GM21717 (cell line): ENCODE measurements around the gene C3orf18.
A peak's percentile ranks its signal among the peaks of the same experiment; 100 is the strongest.

Source experiments
- ATAC-seq: cut with Tn5 transposase; IDR thresholded peaks from one replicate; pipeline ENCODE4 v1.9.1; 2021; ENCODE audit warnings: mild to moderate bottlenecking, moderate library complexity; ENCODE audit not compliant: unreplicated experiment

Gene C3orf18

DNA sequence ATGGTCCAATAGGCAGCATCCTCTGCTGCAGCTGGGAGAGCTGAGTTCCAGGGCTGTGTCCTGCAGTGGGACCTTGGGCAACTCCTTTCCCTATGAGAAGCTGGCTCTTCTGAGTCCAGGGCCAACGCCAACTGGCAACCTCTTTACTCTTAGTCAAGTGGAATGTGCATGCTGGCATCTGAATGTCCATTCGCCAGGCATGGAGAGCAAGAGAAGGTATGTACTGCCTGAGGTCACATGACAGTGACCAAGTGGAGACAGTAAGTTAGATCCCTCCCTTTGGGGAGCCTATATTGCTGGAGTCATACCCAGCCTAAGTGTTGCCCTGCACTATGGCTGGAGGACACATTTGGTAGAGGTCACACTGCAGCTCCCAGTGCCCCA, 13.9 kb upstream of the C3orf18 start:
- ATAC-seq: no peak

DNA sequence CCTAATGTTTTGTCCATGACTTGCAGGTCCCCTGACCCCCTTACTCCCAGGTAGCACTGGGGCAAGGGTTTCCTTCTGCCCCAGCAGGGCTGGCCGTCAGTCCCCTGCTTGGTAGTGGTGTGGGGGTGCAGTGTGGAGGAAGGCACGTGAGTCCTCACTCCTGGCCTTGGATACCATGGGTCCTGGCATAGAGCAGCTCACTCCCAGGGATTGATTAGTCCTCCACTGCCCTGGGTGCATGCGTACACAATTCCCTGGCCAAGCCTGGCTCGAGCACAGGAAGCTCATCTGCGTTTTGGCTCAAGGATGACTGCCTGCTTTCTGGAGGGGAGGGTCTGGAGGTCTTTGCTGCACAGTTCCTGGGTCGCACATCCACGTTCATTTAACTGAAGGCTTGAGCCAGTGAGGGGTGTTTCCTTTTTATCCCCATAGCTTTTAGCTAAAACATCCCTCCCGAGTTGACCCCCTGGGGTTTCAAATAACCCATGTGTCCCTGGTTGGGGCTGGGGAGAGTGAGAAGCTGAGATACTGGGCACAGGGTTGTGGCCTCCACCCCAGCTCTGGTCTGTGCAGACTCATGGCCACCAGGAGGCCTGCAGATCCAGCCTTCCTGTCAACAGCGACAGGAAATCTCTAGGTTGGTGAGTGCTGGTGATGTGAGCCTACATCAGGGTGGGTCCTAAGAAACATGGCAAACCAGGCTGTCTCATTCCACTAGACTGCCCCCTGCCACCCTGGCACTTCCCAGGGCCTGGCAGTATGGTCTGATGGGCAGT, 13.3 kb upstream of the C3orf18 start:
- ATAC-seq: no peak

DNA sequence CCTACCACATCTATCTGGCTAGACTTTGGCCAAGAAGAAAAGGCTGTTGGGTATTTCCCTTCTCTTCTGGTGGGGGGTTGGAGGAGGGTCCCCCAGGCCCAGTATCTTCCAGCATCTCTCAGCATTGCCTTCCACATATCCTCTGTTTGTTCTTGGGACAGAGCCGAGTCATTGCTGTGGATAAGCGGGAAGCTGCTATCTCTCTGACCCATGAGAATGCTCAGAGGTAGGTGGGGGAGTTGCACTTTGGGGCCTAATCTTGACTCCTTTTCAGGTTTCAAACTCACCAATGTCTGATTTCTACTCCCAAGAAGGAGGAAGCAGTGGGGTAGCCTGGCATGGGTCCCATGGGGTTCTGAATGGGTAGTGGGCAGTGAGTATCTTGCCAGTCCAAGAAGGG, 9.8 kb upstream of the C3orf18 start:
- ATAC-seq: no peak

DNA sequence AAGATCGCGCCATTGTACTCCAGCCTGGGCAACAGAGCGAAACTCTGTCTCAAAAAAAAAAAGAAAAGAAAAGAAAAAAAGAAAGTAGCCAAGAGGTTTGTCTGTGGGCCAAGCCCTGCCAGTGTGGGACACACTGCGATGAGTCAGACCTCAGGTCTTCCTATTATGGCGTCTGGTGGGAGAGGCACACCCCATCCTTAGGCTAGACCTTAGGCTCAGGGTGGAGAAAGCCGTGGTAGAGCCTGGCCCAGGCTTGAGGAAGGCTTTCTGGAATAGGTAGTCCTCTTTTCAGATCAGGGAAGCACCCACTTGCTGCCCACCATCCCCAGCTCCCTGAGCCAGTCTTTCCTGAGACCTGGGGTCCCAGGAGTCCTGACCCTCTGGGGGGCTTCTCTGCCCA, 7.8 kb upstream of the C3orf18 start:
- no peak for ATAC-seq

DNA sequence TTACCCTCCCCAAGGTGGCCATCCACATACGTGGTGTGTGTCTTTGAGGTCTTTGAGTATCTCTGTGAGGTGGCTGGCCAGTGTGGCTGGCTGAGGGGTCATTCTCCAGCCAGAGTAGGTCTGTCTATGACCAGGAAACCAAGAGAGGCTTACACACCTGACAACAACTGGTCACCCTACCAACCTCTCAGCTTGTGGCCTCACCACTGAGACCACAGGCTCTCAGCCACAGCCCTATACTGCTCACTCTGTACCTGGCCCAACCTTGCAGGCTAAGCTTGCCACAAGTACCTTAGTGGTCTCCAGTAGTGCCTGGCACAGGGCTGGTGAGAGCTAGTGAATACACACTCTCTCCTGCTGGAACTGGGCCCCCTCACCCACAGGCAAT, 6.9 kb upstream of the C3orf18 start:
- ATAC-seq: no peak

DNA sequence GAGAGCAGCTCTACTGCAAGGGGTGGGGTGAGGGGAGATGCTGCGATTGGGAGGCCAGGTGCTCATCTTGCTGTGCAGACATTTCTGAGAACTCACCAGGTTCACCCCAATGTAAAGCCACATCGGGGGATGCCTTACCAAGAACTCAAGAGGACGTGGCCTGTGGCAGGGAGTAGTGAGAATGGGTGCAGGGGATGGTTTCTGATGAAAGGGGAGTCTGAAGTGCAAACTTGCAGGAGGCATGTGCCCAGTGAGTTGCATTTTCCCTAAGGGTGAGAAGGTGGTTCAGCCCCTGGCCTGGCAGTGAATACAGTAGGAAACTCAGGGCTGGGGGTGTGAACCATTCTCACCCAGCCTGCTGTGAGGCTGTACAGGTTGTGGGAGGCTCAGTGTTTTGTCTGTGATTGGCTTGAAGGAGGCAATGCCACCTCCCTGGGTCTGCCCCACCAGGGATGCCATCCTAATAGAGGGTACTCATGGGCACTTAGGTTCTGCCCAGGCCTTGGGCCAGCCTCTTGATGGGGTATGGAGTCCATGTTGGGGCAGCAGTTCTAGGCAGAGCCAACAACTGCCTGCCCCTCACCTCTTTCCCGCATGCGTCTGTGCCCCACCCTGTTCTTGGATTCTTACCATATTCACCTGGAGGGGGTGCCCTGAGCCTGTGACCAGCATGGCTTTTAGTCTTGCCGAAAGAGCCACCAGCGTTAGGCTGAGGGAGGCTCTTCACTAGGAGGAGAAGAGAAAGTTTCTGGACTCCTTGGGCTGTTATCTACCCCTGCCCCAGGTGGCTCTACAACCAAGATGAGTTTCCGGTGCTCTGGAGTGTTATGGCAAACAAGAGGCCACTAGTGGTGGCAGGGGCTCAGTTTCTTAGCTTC, 6.3 kb upstream of the C3orf18 start:
- no peak for ATAC-seq

DNA sequence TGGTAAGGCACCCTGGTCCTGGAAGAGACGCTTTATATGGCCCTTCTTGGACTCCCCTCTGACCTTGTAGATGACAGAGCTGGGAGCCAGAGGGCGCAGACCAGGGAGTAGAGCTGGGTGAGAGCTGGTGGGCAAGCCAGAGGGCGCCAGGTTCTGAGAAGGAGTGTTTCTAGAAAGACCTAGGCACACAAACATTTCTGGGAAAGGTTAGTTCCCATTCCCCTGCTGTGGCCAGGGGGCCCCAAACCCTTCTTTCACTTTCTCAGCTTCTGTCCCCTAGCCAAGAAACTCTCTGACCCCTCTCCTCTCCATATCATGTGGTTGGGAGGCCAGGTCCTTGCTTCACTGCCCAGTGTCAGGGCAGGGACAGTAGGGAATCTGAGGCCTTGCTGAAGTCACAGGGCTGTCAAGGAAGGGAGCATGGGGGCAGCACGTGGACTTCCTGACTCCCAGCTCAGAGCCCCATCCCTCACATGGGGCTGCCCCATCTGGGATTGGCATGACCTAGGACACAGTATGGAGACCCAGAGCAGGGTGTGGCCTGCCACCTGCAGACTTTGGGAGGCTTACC, 5.3 kb upstream of the C3orf18 start:
- ATAC-seq: no peak

DNA sequence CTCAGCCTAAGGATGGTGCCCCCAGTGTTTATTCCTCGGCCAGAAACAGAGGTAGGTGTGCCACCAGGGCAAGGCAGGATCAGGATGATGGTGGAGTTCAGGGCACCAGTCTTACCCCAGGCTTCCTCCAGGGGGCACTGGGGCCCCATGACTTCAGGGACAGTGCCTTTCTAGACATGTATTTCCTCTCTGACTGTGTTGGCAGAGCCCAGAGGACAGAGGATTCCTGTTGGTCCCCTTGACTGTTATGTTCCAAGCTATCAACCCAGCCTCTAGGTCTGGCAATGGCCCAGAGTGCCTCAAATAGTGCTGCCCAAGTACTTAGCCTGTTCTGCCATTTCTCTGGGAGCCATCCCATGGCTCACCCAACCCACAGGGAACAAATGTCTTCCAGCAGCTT, 4.6 kb upstream of the C3orf18 start:
- ATAC-seq: no peak

DNA sequence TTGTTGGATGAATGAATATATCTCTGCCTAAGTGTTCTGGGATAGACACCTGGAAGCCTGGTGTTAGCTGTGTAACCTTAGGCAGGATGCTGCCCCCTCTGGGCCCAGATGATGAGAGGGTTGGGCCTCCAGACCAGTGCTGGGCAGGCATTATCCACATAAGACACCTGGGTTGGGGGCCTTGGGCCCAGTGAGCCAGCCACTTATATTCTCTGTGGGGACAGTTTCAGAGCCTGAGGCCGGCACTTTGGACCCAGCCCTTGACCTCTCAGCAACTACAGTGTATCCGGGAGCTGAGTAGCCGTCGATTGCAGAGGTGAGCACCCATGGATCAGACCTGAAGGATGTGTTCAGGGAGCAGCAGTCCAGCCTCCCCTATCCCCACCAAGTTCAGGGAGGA, 3.9 kb upstream of the C3orf18 start:
- ATAC-seq: no peak

DNA sequence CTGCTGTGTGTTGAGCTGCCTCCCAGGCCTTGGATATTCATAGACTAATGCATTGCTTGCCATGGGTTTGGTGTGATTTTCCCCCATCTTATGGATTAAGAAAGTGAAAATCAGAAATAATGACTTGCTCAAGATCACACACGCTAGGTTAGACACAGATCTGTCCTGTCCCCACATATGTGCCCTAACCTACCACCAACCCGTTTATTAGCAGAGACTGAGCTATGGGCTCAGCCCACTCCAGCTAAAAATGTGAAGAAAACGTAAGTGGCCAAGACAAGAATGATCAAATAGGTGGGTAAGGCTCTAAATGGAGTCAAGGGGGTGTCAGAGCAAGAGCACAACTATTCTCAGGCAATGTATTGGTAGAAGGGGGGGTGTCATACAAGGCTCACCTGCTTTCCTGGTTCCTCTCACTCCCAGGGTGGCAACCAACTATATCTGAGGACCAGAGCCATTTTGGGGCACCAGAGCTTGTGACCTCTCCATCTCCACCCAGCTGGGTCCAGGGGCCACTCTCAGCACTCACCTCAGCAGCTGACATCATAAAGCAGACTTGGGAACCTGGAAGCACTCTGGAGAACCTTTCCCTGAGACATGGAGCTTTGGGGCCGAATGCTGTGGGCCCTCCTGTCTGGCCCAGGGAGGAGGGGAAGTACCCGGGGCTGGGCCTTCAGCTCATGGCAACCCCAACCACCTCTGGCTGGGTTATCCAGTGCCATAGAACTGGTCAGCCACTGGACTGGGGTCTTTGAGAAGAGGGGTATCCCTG, 3.1 kb upstream of the C3orf18 start:
- ATAC-seq: no peak

DNA sequence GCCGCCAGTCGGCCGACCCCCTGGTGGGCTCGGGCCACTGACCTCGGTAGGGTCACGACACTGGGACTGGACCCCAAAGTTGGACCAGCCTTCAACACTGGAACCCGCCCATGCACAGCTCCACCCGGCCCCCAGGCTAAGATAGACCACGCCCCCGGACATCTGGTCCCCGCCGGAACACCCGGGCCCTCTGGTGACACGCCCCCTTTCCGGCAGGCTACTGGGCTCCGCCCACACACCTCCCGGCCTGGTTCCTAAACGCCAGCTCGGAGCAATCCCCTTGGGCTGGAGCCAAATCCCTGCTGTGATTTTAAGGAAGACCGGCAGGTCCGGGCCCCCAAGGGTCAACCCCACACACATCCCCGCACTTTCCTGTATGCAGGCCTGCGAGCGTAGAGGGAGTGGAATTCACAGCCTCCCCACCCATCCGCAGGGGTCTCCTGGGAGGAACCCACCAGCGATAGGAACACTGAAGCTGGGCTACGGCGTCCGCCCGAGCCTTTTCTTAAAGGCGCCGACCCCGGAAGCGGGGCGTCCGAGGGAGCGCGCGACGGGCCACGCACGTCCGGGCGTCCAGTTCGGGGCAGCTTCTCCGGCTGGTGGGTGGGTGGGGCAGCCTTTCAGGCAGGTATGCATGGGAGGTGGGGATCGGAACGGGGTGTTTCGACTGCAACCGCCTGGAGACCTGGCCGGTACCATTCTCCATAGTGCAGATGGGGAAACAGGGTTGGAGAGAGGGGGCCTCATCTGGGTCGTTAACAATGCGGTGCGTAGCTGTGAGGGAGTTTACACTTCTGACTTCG, 1.6 kb upstream of the C3orf18 start, which contains the start of gene HEMK1:
Gene HEMK1, plus strand, starts transcription at position 576 of the 803 bp plus-strand sequence. CDS start 1,583 bp downstream, outside the sequence.
- peak; percentile 64 for ATAC-seq

DNA sequence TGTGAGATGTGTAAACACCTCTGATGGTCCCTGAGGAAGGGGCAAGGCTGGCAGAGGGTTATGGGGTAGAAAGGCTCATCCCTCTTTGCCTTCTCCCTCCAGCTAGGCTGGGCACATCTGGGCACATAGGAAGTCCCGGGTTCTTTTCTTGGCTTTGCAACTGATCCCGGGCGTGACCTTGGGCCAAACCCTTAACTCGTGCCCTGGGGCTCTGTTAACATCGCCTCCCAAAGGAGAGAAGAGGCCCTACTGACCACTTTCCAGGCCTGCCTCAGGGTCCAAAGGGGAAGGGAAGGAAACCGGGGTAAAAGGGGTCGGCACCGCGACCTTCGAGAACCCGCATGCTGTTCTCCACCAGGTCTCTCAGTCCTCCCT, 549 bp downstream of the C3orf18 start:
- ATAC-seq: no peak

DNA sequence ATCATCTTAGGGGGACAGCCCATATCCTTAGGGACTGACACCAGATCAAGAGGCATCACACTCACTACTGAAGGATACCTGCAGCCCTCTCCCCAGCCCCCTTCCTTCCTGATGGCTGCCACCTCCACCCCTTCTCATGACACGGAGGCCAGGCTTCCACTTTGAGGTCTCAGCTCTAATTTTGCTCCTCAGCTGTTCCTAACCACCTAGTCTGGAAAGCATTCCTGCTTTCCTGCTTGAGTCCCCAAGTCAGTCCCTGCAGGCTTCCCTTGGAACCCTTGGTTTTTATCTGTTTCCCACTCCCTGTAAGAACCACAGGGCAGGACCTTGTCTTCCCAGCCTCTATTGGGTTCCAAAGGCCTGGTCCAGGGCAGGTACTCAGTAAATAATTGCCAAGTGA, 3.2 kb downstream of the C3orf18 start:
- ATAC-seq: no peak

DNA sequence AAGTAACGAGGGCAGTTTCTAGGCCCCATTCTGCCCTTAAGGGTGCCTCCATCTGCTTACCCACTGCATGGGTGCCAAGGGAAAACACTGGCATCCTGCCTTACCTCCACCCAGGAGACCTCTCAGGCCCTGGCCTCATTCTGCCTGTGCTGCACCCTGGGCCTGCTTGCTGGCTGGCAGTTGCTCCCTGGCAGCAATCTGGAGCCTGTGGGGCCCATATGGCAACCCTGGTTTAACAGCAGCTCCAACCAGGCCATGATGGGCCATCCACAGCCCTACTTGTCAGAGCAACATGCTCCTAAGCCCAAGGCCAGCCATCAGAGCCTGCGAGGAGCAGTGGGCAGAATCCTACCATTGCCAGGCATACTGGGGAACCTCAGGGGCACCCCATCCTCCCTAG, 3.7 kb downstream of the C3orf18 start:
- ATAC-seq: no peak

DNA sequence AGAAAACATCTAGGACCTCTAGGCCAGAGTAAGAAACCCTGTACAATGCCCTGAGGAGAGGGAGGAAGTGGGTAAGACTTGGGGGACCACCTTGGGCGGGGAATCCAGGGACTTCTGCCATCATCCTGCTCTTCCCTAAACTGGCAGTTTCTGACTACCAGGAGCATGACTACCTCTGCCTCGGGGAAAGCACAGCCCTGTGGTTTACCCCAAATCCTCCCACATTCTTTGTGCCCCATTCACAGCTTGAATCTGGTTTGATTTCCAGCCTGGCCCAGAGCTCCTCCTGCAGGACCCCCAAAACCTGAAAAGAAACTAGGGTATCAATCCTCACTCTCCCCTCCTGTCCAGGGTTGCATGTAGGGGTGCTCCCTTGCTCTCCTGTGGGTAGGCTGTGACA, 4.7 kb downstream of the C3orf18 start:
- ATAC-seq: no peak

DNA sequence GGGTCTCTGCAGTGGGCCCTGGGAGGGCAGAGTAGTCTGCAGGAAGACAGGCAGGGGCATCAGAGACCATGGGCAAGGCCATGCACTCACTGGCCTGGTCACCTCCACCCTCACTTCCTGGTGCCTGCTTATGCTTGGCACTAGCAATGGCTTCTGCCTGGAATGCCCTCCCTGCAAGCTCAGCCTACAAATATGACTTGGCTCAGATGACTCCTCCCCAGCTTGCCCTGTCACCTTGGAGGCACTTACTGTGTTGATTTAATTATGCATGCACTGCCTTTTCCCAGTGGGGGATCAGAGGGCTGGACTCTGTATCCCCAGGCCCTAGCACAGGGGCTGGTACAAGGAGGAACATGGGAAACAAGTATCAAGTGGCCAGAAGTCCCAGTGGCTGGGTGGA, 7.8 kb downstream of the C3orf18 start:
- ATAC-seq: no peak

DNA sequence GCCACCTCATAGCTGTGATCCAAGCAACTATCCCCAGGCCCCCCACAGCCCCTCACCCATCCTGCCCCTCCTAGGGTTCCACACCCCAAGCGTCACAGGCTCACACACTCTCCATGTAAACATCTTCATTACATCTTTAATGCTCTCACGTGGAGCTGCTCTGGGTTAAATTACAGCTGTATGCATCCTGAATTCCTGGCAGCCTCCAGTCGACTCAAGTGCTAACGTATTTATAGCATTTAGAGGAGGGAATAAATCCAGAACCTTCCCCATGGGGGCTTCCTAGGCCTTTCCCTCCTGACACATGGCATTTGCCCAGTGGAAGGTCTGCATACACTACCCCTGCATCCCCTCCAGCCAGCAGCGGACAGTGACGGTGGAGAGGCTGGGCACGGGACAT, 9.6 kb downstream of the C3orf18 start:
- no peak for ATAC-seq

DNA sequence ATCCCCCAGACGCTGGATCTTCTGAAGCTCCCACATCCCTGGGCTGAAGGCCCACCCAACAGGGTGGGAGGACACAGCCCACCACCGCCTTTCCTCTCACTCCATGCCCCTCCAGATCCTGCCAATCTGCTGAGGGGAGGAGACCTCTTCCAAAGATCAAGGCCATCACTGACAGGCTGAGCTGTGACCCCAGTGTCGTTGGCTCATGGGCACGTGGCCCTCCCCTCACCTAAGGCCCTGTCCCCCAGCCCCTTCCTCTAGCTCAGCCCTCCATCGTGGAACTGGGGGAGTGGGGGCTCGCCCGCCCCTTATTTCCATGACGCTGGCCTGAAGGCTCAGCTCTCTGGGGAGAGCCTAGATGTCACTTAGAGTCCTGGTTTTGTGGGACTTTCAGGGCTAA, 10.4 kb downstream of the C3orf18 start:
- ATAC-seq: no peak

DNA sequence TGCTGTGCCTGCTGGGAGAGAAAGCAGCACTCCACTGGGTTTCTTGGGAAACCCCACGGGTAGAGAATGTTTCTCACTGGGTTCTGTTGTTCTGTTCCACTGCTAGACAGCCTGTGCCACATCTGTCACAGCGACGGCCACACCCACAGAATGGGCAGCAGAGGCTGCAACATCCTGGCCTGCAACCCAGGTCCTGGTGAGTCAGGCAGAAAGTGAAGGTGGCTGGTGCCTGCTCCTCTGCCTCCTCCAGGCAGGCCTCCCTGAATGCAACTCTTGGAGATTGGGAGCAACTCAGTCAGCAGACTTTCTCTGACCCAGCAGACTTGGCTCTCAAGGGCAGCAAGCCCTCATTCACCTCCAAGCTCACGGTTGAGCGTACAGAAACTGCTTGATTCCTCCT, 13.0 kb downstream of the C3orf18 start:
- ATAC-seq: no peak

DNA sequence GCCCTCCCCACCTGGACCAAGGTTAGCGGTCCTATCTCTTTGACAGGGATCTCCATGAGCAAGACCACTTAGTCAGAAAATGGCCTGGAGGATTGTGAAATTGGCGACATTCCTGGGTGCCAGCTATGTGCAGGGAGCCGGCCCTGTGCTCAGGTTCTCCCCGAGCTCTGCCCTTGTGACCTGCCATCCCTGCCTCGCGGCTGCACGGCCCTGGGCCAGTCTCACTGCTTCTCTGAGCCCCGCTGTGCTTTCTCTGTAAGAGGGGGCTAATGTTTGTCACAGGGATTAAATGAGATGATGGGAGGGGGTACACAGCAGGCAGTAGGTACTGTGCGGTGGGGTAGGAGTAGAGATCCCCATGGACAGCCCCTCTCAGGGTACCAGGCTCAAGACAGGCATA, 14.9 kb downstream of the C3orf18 start:
- no peak for ATAC-seq
